ENCODE measurements around the gene CD81.

Gene CD81

GRCh38 chr11:2440646-2441045 lies 63.5 kb downstream of the CD81 start:
- no peak overlapping the region for H3K4me3 ChIP-seq (ENCODE audit: low read length)
- TF ChIP-seq CTCF (IDR thresholded peaks at IDR 0.05; ENCODE audit: insufficient read depth, low read depth, low read length, missing control alignments): no peak
- DNase-seq (ENCODE audit: low read depth): no peak

- DNase-seq (ENCODE audit: low read depth): no peak
- no peak overlapping the region for H3K4me3 ChIP-seq (ENCODE audit: low read length)
- no peak for TF ChIP-seq CTCF (IDR thresholded peaks at IDR 0.05; ENCODE audit: insufficient read depth, low read depth, low read length, missing control alignments)
Observed at GRCh38 chr11:2441171-2441570, 64.1 kb downstream of the CD81 start.

DNA sequence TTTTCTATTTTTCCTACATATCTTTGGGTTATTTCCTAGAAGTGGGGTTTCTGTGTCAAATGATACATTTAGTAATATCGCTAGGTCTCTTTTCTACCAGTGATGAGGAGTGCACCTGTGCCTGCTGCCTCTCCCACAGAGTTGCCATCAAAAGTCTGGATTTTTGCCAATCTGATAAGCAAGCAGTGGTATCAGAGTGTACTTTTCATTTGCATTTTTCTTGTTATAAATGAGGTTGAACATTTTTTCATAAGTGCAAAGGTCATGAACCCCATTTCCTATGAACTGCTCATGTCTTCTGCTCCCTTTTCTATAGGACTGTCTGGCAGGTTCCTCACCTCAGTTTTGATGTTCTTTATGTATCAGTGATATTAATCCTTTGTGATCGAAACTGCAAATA lies 65.5 kb downstream of the CD81 start:
- TF ChIP-seq CTCF (IDR thresholded peaks at IDR 0.05; ENCODE audit: insufficient read depth, low read depth, low read length, missing control alignments): no peak
- no peak for DNase-seq (ENCODE audit: low read depth)
- H3K4me3 ChIP-seq (ENCODE audit: low read length): no peak overlapping the region

- TF ChIP-seq CTCF (IDR thresholded peaks at IDR 0.05; ENCODE audit: insufficient read depth, low read depth, low read length, missing control alignments): no peak
- no peak for DNase-seq (ENCODE audit: low read depth)
- H3K4me3 ChIP-seq (ENCODE audit: low read length): no peak overlapping the region
Observed at GRCh38 chr11:2443406-2443805, 66.3 kb downstream of the CD81 start.

GRCh38 chr11:2443881-2444820 lies 67.0 kb downstream of the CD81 start, which contains the start of gene TRPM5:
TSS of gene TRPM5 (minus strand) at chr11:2444514. CDS start at chr11:2423036, 21,478 bp downstream.
- TF ChIP-seq CTCF (IDR thresholded peaks at IDR 0.05; ENCODE audit: insufficient read depth, low read depth, low read length, missing control alignments): no peak
- DNase-seq (ENCODE audit: low read depth): no peak
- H3K4me3 ChIP-seq (ENCODE audit: low read length): no peak within 1 kb of the TSS

DNA sequence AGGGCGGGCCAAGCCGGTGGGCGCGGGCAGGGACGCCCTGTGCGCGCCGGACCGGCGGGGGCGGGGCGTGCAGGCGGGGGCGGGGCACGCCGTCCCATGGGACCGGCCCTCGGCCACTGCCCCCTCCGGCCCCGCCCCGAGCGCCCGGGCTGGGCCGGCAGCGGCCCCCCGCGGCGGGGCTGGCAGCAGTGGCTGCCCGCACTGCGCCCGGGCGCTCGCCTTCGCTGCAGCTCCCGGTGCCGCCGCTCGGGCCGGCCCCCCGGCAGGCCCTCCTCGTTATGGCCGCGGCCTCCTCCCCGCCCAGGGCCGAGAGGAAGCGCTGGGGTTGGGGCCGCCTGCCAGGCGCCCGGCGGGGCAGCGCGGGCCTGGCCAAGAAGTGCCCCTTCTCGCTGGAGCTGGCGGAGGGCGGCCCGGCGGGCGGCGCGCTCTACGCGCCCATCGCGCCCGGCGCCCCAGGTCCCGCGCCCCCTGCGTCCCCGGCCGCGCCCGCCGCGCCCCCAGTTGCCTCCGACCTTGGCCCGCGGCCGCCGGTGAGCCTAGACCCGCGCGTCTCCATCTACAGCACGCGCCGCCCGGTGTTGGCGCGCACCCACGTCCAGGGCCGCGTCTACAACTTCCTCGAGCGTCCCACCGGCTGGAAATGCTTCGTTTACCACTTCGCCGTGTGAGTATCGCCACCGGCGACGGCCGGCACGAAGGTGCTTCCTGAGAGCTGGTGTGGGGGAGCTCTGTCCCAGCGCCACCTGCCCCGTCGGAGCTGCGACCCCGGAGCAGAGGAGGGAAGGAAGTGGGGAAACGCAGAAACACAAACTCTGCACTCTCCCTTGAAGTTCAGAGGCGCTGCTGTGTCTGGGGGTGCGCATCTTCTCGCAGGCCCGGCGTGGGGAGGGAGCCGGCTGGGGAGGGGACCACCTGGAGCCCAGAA lies 68.0 kb downstream of the CD81 start, which contains the start of gene KCNQ1:
TSS of gene KCNQ1 (plus strand) at position 188 of the 925 bp plus-strand sequence. CDS start at position 279, 91 bp downstream.
- no peak for DNase-seq (ENCODE audit: low read depth)
- H3K4me3 ChIP-seq (ENCODE audit: low read length): no peak within 1 kb of the TSS
- TF ChIP-seq CTCF (IDR thresholded peaks at IDR 0.05; ENCODE audit: insufficient read depth, low read depth, low read length, missing control alignments): no peak

Measured in epithelial cell of esophagus (primary cell).